Testis (tissue), 2 donors: ENCODE results near the gene STK40.

Experiments
- CTCF ChIP-seq, 3 experiments: fragments of 450-650 bp in 2 of 3; fragments of 200-600 bp in 1 of 3; sonication (generic) in 1 of 3; IDR thresholded peaks; one replicate each; pipeline ENCODE4 v1.5.1; 2016 to 2019; ENCODE audit warnings: antibody characterized with exemption in 3 of 3, mild to moderate bottlenecking in 2 of 3, moderate library complexity in 1 of 3
- POLR2A ChIP-seq: fragments of 450-650 bp; IDR thresholded peaks from one replicate; pipeline ENCODE4 v1.6.1; 2017; ENCODE audit warnings: antibody characterized with exemption, mild to moderate bottlenecking, moderate library complexity

GRCh38 chr1:36337830-36338229 lies 47.9 kb downstream of the STK40 start:
- no peak for TF ChIP-seq CTCF (IDR thresholded peaks at IDR 0.05)
- TF ChIP-seq POLR2A, result no peak
